Measurements from ENCODE around the gene CHAC1. TPM values are rescaled to one million over a fixed set of nuclear protein-coding genes. Genes with fewer than 3 reads are reported as not detected.

Gene CHAC1
- total RNA-seq, 3 donors from 2014 or later, result 0.32 to 11.9 (median 2.9) TPM

GRCh38 chr15:40974879-40975278 lies 21.6 kb downstream of the CHAC1 start:
- Histone ChIP-seq H3K36me3 (peaks cover 11% of the 10 kb centered on the region), H3K4me3 (no peak overlapping the region), H3K27ac (no peak overlapping the region), H3K9me3 (no peaks in the 10 kb centered on the region), H3K27me3 (no peaks in the 10 kb centered on the region), H3K4me1 (no peaks in the 10 kb centered on the region)
- intact Hi-C loops (cut with DNase I; ENCODE audit: low total_unique reads), result no loop called here
- TF ChIP-seq POLR2A (IDR thresholded peaks at IDR 0.05) (no peak), CTCF (IDR thresholded peaks at IDR 0.05) (no peak), POLR2AphosphoS5 (IDR thresholded peaks at IDR 0.05) (no peak)
- DNase-seq (ENCODE audit: low spot score in 2 of 2), result no peak

- DNase-seq (ENCODE audit: low spot score in 2 of 2), result no peak
- no peak for TF ChIP-seq POLR2AphosphoS5 (IDR thresholded peaks at IDR 0.05)
- no peak for TF ChIP-seq CTCF (IDR thresholded peaks at IDR 0.05)
- no peak overlapping the region for H3K27ac ChIP-seq
- H3K27me3 ChIP-seq, result no peaks in the 10 kb centered on the region
- H3K4me3 ChIP-seq, result no peak overlapping the region
- intact Hi-C loops (cut with DNase I; ENCODE audit: low total_unique reads), result no loop called here
- H3K4me1 ChIP-seq, result no peaks in the 10 kb centered on the region
- peaks cover 25% of the 10 kb centered on the region for H3K36me3 ChIP-seq
- no peaks in the 10 kb centered on the region for H3K9me3 ChIP-seq
These were observed 23.5 kb downstream of the CHAC1 start for GRCh38 chr15:40976819-40977218.

GRCh38 chr15:40978141-40978540 lies 24.9 kb downstream of the CHAC1 start:
- intact Hi-C loops (cut with DNase I; ENCODE audit: low total_unique reads), result no loop called here
- Histone ChIP-seq H3K4me1 (no peaks in the 10 kb centered on the region), H3K27me3 (no peaks in the 10 kb centered on the region), H3K27ac (no peak overlapping the region), H3K4me3 (no peak overlapping the region), H3K9me3 (no peaks in the 10 kb centered on the region), H3K36me3 (peaks cover 30% of the 10 kb centered on the region)
- TF ChIP-seq CTCF (IDR thresholded peaks at IDR 0.05) (no peak), POLR2AphosphoS5 (IDR thresholded peaks at IDR 0.05) (no peak)
- no peak for DNase-seq (ENCODE audit: low spot score in 2 of 2)

GRCh38 chr15:40978562-40978961 lies 25.3 kb downstream of the CHAC1 start:
- Histone ChIP-seq H3K27me3 (no peaks in the 10 kb centered on the region), H3K36me3 (peaks cover 30% of the 10 kb centered on the region), H3K4me1 (no peaks in the 10 kb centered on the region), H3K4me3 (no peak overlapping the region), H3K27ac (no peak overlapping the region), H3K9me3 (no peaks in the 10 kb centered on the region)
- intact Hi-C loops (cut with DNase I; ENCODE audit: low total_unique reads), result no loop called here
- DNase-seq (ENCODE audit: low spot score in 2 of 2), result no peak
- no peak for TF ChIP-seq POLR2A (IDR thresholded peaks at IDR 0.05)
- TF ChIP-seq POLR2AphosphoS5 (IDR thresholded peaks at IDR 0.05), result no peak
- no peak for TF ChIP-seq CTCF (IDR thresholded peaks at IDR 0.05)

GRCh38 chr15:40981186-40981585 lies 27.9 kb downstream of the CHAC1 start:
- TF ChIP-seq POLR2AphosphoS5 (IDR thresholded peaks at IDR 0.05) (no peak), CTCF (IDR thresholded peaks at IDR 0.05) (no peak)
- H3K4me3 ChIP-seq, result no peak overlapping the region
- H3K4me1 ChIP-seq, result no peaks in the 10 kb centered on the region
- H3K27me3 ChIP-seq, result no peaks in the 10 kb centered on the region
- intact Hi-C loops (cut with DNase I; ENCODE audit: low total_unique reads), result no loop called here
- H3K36me3 ChIP-seq, result peaks cover 30% of the 10 kb centered on the region
- no peak for DNase-seq (ENCODE audit: low spot score in 2 of 2)
- H3K9me3 ChIP-seq, result no peaks in the 10 kb centered on the region
- H3K27ac ChIP-seq, result no peak overlapping the region

All from breast epithelium (tissue), 4 donors.